ENCODE results near the gene WDR88.
A peak's percentile ranks its signal among the peaks of the same experiment; 100 is the strongest.
"Not testable (repeated sequence)": the region's sequence is repeated elsewhere in the genome, so short reads cannot be mapped to it uniquely, and the experiment has no call there.

The WDR88 gene

GRCh38 chr19:33129901-33130300 lies 2.0 kb upstream of the WDR88 start:
- DNase-seq (ENCODE audit: low read depth in 2 of 2): no peak

GRCh38 chr19:33130433-33130832 lies 1.5 kb upstream of the WDR88 start:
- DNase-seq (ENCODE audit: low read depth in 2 of 2): no peak

- DNase-seq (ENCODE audit: low read depth in 2 of 2): no peak
Observed at GRCh38 chr19:33132425-33132824, 511 bp downstream of the WDR88 start.

GRCh38 chr19:33133438-33134031 lies 1.6 kb downstream of the WDR88 start:
- DNase-seq (ENCODE audit: low read depth in 2 of 2): no peak

- peak; percentile 45 to 57 for DNase-seq (ENCODE audit: low read depth in 2 of 2)
Observed at GRCh38 chr19:33134571-33135041, 2.7 kb downstream of the WDR88 start.

- no peak for DNase-seq (ENCODE audit: low read depth in 2 of 2)
Observed at GRCh38 chr19:33139165-33139564, 7.3 kb downstream of the WDR88 start.

- peak; percentile 30 to 38 for DNase-seq (ENCODE audit: low read depth in 2 of 2)
Observed at GRCh38 chr19:33143897-33144405, 12.0 kb downstream of the WDR88 start.

GRCh38 chr19:33146209-33146608 lies 14.3 kb downstream of the WDR88 start:
- no peak for DNase-seq (ENCODE audit: low read depth in 2 of 2)

GRCh38 chr19:33147538-33147937 lies 15.6 kb downstream of the WDR88 start:
- no peak for DNase-seq (ENCODE audit: low read depth in 2 of 2)

- no peak for DNase-seq (ENCODE audit: low read depth in 2 of 2)
Observed at GRCh38 chr19:33150852-33151518, 19.1 kb downstream of the WDR88 start.

- DNase-seq (ENCODE audit: low read depth in 2 of 2): no peak
Observed at GRCh38 chr19:33152176-33152575, 20.3 kb downstream of the WDR88 start.

GRCh38 chr19:33152625-33153024 lies 20.7 kb downstream of the WDR88 start:
- DNase-seq (ENCODE audit: low read depth in 2 of 2): not testable (repeated sequence)

GRCh38 chr19:33154313-33154712 lies 22.4 kb downstream of the WDR88 start:
- not testable (repeated sequence) for DNase-seq (ENCODE audit: low read depth in 2 of 2)

- no peak for DNase-seq (ENCODE audit: low read depth in 2 of 2)
Observed at GRCh38 chr19:33156334-33156733, 24.4 kb downstream of the WDR88 start.

GRCh38 chr19:33157906-33158305 lies 26.0 kb downstream of the WDR88 start:
- DNase-seq (ENCODE audit: low read depth in 2 of 2): no peak

GRCh38 chr19:33158365-33158764 lies 26.5 kb downstream of the WDR88 start:
- no peak for DNase-seq (ENCODE audit: low read depth in 2 of 2)

GRCh38 chr19:33159149-33159548 lies 27.2 kb downstream of the WDR88 start:
- no peak for DNase-seq (ENCODE audit: low read depth in 2 of 2)

- no peak for DNase-seq (ENCODE audit: low read depth in 2 of 2)
Observed at GRCh38 chr19:33159893-33160292, 28.0 kb downstream of the WDR88 start.

- DNase-seq (ENCODE audit: low read depth in 2 of 2): no peak
Observed at GRCh38 chr19:33161201-33161600, 29.3 kb downstream of the WDR88 start.

- no peak for DNase-seq (ENCODE audit: low read depth in 2 of 2)
Observed at GRCh38 chr19:33163481-33163880, 31.6 kb downstream of the WDR88 start.

GRCh38 chr19:33166037-33166436 lies 34.1 kb downstream of the WDR88 start:
- not testable (repeated sequence) for DNase-seq (ENCODE audit: low read depth in 2 of 2)

- no peak for DNase-seq (ENCODE audit: low read depth in 2 of 2)
Observed at GRCh38 chr19:33167438-33167837, 35.5 kb downstream of the WDR88 start.

- no peak for DNase-seq (ENCODE audit: low read depth in 2 of 2)
Observed at GRCh38 chr19:33168528-33168927, 36.6 kb downstream of the WDR88 start.

All from stimulated activated CD8-positive, alpha-beta memory T cell treated with anti-CD3 and anti-CD28 coated beads, Interleukin-2, amount 100 ng/mL, for 48 hours (primary cell).